NAMALWA (cell line): ENCODE data around the gene RNASE4.
"Not testable (repeated sequence)": the region's sequence is repeated elsewhere in the genome, so short reads cannot be mapped to it uniquely, and the experiment has no call there.

Source experiments
- DNase-seq: peaks from one replicate; pipeline ENCODE4 v3.0.0-alpha.2; 2015; ENCODE audit warnings: low spot score

The RNASE4 gene

GRCh38 chr14:20683891-20684661, at the start of gene RNASE4:
Gene RNASE4 (plus strand): TSS chr14:20684560. CDS start chr14:20699372, 14,812 bp downstream.
- DNase-seq = peak; percentile 92

GRCh38 chr14:20641591-20641990, 42.8 kb upstream of the RNASE4 start, which contains the start of gene OR6S1:
Gene OR6S1 (minus strand): TSS chr14:20641691. CDS start chr14:20641691, 0 bp downstream.
- no peak for DNase-seq

- no peak for DNase-seq
Measured at GRCh38 chr14:20642182-20642581, 42.2 kb upstream of the RNASE4 start.

- not testable (repeated sequence) for DNase-seq
Measured at GRCh38 chr14:20642755-20643154, 41.6 kb upstream of the RNASE4 start.

- no peak for DNase-seq
Measured at GRCh38 chr14:20644520-20644919, 39.8 kb upstream of the RNASE4 start.

GRCh38 chr14:20645481-20645880, 38.9 kb upstream of the RNASE4 start:
- no peak for DNase-seq

- no peak for DNase-seq
Measured at GRCh38 chr14:20652996-20653975, 31.1 kb upstream of the RNASE4 start.

- no peak for DNase-seq
Measured at GRCh38 chr14:20655851-20656250, 28.5 kb upstream of the RNASE4 start.

GRCh38 chr14:20656274-20656673, 28.1 kb upstream of the RNASE4 start:
- DNase-seq = no peak

- no peak for DNase-seq
Measured at GRCh38 chr14:20657216-20658211, 26.8 kb upstream of the RNASE4 start.

GRCh38 chr14:20658246-20658645, 26.1 kb upstream of the RNASE4 start:
- DNase-seq = no peak

- no peak for DNase-seq
Measured at GRCh38 chr14:20659336-20659735, 25.0 kb upstream of the RNASE4 start.

- no peak for DNase-seq
Measured at GRCh38 chr14:20659813-20660395, 24.5 kb upstream of the RNASE4 start.

- no peak for DNase-seq
Measured at GRCh38 chr14:20661197-20661596, 23.2 kb upstream of the RNASE4 start.

GRCh38 chr14:20662968-20663732, 21.2 kb upstream of the RNASE4 start:
- DNase-seq = peak; percentile 62

GRCh38 chr14:20666400-20666961, 17.9 kb upstream of the RNASE4 start:
- not testable (repeated sequence) for DNase-seq

- DNase-seq = peak; percentile 73
Measured at GRCh38 chr14:20667957-20668356, 16.4 kb upstream of the RNASE4 start.

- no peak for DNase-seq
Measured at GRCh38 chr14:20668969-20669368, 15.4 kb upstream of the RNASE4 start.

- no peak for DNase-seq
Measured at GRCh38 chr14:20671597-20672283, 12.6 kb upstream of the RNASE4 start.
